Natural killer cell treated with Interleukin-12 subunit alpha and Interleukin-12 subunit beta and Interleukin-15 and Interleukin-18, amount 100 ng/mL, for 72 hours (primary cell): ENCODE results near the gene TAS2R38. TPM values are rescaled to one million over a fixed set of nuclear protein-coding genes. Genes with fewer than 3 reads are reported as not detected.

Source experiments
- ATAC-seq, 2 donors: fragments of 150-1000 bp; cut with Tn5 transposase in 1 of 2; sonication (Bioruptor Pico), chemical (Tn5 transposase) in 1 of 2; 2 replicates each; pipeline ENCODE4 v1.10.0; 2021
- DNase-seq: peaks from one replicate; pipeline ENCODE4 v3.0.0; 2022; ENCODE audit warnings: low spot score
- H3K27ac Mint-ChIP-seq, 2 donors: 1 replicate in 1 of 2; 2 replicates in 1 of 2; pipeline ENCODE4 v1.8.0; 2022; ENCODE audit warnings: mixed read lengths in 2 of 2, mild to moderate bottlenecking in 1 of 2, moderate library complexity in 1 of 2
- H3K27me3 Mint-ChIP-seq, 2 donors: 1 replicate in 1 of 2; 2 replicates in 1 of 2; pipeline ENCODE4 v1.8.0; 2022; ENCODE audit warnings: mixed read lengths in 2 of 2
- H3K36me3 Mint-ChIP-seq: one replicate; pipeline ENCODE4 v1.8.0; 2022; ENCODE audit warnings: mixed read lengths
- H3K4me1 Mint-ChIP-seq, 2 donors: 1 replicate in 1 of 2; 2 replicates in 1 of 2; pipeline ENCODE4 v1.8.0; 2022; ENCODE audit warnings: low read depth in 2 of 2, mixed read lengths in 2 of 2, mild to moderate bottlenecking in 1 of 2
- H3K4me3 Mint-ChIP-seq: one replicate; pipeline ENCODE4 v1.8.0; 2022; ENCODE audit warnings: mixed read lengths
- H3K9me3 Mint-ChIP-seq: 2 replicates; pipeline ENCODE4 v1.8.0; 2022; ENCODE audit warnings: mixed read lengths
- total RNA-seq, 2 donors: library from RNA; stranded (reverse); gene quantifications; one replicate each; pipeline ENCODE4 v1.2.3, GENCODE V29; 2022

Gene TAS2R38
- total RNA-seq, 2 donors from 2014 or later, result not detected

GRCh38 chr7:141954334-141954733 lies 19.2 kb downstream of the TAS2R38 start:
- ATAC-seq (no peak), DNase-seq (no peak)
- H3K27ac Mint-ChIP-seq, result no peak overlapping the region
- H3K4me1 Mint-ChIP-seq, result no peaks in the 10 kb centered on the region
- H3K9me3 Mint-ChIP-seq, result no peaks in the 10 kb centered on the region
- H3K4me3 Mint-ChIP-seq, result no peak overlapping the region
- H3K27me3 Mint-ChIP-seq, result peaks cover 0 to 11% of the 10 kb centered on the region in 2 donors
- H3K36me3 Mint-ChIP-seq, result no peaks in the 10 kb centered on the region

GRCh38 chr7:141952461-141952860 lies 21.1 kb downstream of the TAS2R38 start:
- Mint-ChIP-seq H3K36me3 (no peaks in the 10 kb centered on the region), H3K27me3 (peaks cover 0 to 11% of the 10 kb centered on the region in 2 donors), H3K4me3 (no peak overlapping the region), H3K4me1 (no peaks in the 10 kb centered on the region), H3K9me3 (no peaks in the 10 kb centered on the region), H3K27ac (no peak overlapping the region)
- ATAC-seq (no peak), DNase-seq (no peak)

- Mint-ChIP-seq H3K9me3 (no peaks in the 10 kb centered on the region), H3K27me3 (peaks cover 0 to 11% of the 10 kb centered on the region in 2 donors), H3K4me3 (no peak overlapping the region), H3K4me1 (no peaks in the 10 kb centered on the region), H3K36me3 (no peaks in the 10 kb centered on the region), H3K27ac (no peak overlapping the region)
- no peak for ATAC-seq
- no peak for DNase-seq
Measured at GRCh38 chr7:141950806-141951205, 22.8 kb downstream of the TAS2R38 start.

GRCh38 chr7:141949911-141950310 lies 23.7 kb downstream of the TAS2R38 start:
- no peak overlapping the region for H3K4me3 Mint-ChIP-seq
- H3K4me1 Mint-ChIP-seq, result no peaks in the 10 kb centered on the region
- no peaks in the 10 kb centered on the region for H3K9me3 Mint-ChIP-seq
- H3K27me3 Mint-ChIP-seq, result peaks cover 0 to 11% of the 10 kb centered on the region in 2 donors
- no peak for ATAC-seq
- H3K36me3 Mint-ChIP-seq, result no peaks in the 10 kb centered on the region
- H3K27ac Mint-ChIP-seq, result no peak overlapping the region
- no peak for DNase-seq

GRCh38 chr7:141949451-141949850 lies 24.1 kb downstream of the TAS2R38 start:
- no peak for DNase-seq
- Mint-ChIP-seq H3K27ac (no peak overlapping the region), H3K27me3 (peaks cover 0 to 11% of the 10 kb centered on the region in 2 donors), H3K4me3 (no peak overlapping the region), H3K36me3 (no peaks in the 10 kb centered on the region), H3K9me3 (no peaks in the 10 kb centered on the region), H3K4me1 (no peaks in the 10 kb centered on the region)
- no peak for ATAC-seq

- Mint-ChIP-seq H3K9me3 (no peaks in the 10 kb centered on the region), H3K4me3 (no peak overlapping the region), H3K36me3 (no peaks in the 10 kb centered on the region), H3K27me3 (peaks cover 0 to 11% of the 10 kb centered on the region in 2 donors), H3K4me1 (no peaks in the 10 kb centered on the region), H3K27ac (no peak overlapping the region)
- no peak for DNase-seq
- no peak for ATAC-seq
Measured at GRCh38 chr7:141949021-141949420, 24.6 kb downstream of the TAS2R38 start.

GRCh38 chr7:141946796-141947195 lies 26.8 kb downstream of the TAS2R38 start, which contains the start of gene CLEC5A:
TSS of gene CLEC5A (minus strand) at chr7:141946974. CDS start at chr7:141946292, 682 bp downstream.
- DNase-seq (no peak), ATAC-seq (no peak)
- H3K36me3 Mint-ChIP-seq, result peaks cover 5% of the 10 kb centered on the region
- H3K27ac Mint-ChIP-seq, result no peak within 1 kb of the TSS
- H3K9me3 Mint-ChIP-seq, result no peaks in the 10 kb centered on the region
- H3K4me1 Mint-ChIP-seq, result no peaks in the 10 kb centered on the region
- H3K27me3 Mint-ChIP-seq, result peaks cover 0 to 13% of the 10 kb centered on the region in 2 donors
- H3K4me3 Mint-ChIP-seq, result no peak within 1 kb of the TSS

GRCh38 chr7:141945356-141945755 lies 28.2 kb downstream of the TAS2R38 start:
- peaks cover 17% of the 10 kb centered on the region for H3K36me3 Mint-ChIP-seq
- H3K27ac Mint-ChIP-seq, result no peak overlapping the region
- ATAC-seq (no peak), DNase-seq (no peak)
- no peaks in the 10 kb centered on the region for H3K4me1 Mint-ChIP-seq
- H3K9me3 Mint-ChIP-seq, result peaks cover 8% of the 10 kb centered on the region
- no peak overlapping the region for H3K4me3 Mint-ChIP-seq
- peaks cover 0 to 12% of the 10 kb centered on the region in 2 donors for H3K27me3 Mint-ChIP-seq

- Mint-ChIP-seq H3K9me3 (peaks cover 8% of the 10 kb centered on the region), H3K36me3 (peaks cover 20% of the 10 kb centered on the region), H3K4me3 (no peak overlapping the region), H3K4me1 (no peaks in the 10 kb centered on the region), H3K27ac (no peak overlapping the region), H3K27me3 (peaks cover 0 to 10% of the 10 kb centered on the region in 2 donors)
- ATAC-seq, result no peak
- DNase-seq, result no peak
Measured at GRCh38 chr7:141944811-141945210, 28.8 kb downstream of the TAS2R38 start.

- no peak for ATAC-seq
- H3K4me1 Mint-ChIP-seq, result no peaks in the 10 kb centered on the region
Measured at GRCh38 chr7:141943846-141944245, 29.7 kb downstream of the TAS2R38 start.

GRCh38 chr7:141941075-141941474 lies 32.5 kb downstream of the TAS2R38 start:
- H3K27me3 Mint-ChIP-seq, result peaks cover 0 to 11% of the 10 kb centered on the region in 2 donors

More at GRCh38 chr7:141943846-141944245, 29.7 kb downstream of the TAS2R38 start:
- no peak for DNase-seq
- Mint-ChIP-seq H3K36me3 (peaks cover 20% of the 10 kb centered on the region), H3K27me3 (peaks cover 0 to 10% of the 10 kb centered on the region in 2 donors), H3K27ac (no peak overlapping the region), H3K9me3 (peaks cover 11% of the 10 kb centered on the region), H3K4me3 (no peak overlapping the region)

GRCh38 chr7:141930211-141930610 lies 43.4 kb downstream of the TAS2R38 start:
- Mint-ChIP-seq H3K9me3 (peaks cover 3% of the 10 kb centered on the region), H3K27ac (no peak overlapping the region), H3K36me3 (peaks cover 7% of the 10 kb centered on the region), H3K27me3 (peaks cover 6 to 17% of the 10 kb centered on the region in 2 donors), H3K4me1 (no peaks in the 10 kb centered on the region), H3K4me3 (no peak overlapping the region)
- DNase-seq, result no peak
- no peak for ATAC-seq

More at GRCh38 chr7:141941075-141941474, 32.5 kb downstream of the TAS2R38 start:
- peaks cover 11% of the 10 kb centered on the region for H3K9me3 Mint-ChIP-seq
- DNase-seq, result no peak
- no peak for ATAC-seq
- H3K4me1 Mint-ChIP-seq, result no peaks in the 10 kb centered on the region
- peaks cover 20% of the 10 kb centered on the region for H3K36me3 Mint-ChIP-seq
- H3K27ac Mint-ChIP-seq, result no peak overlapping the region
- H3K4me3 Mint-ChIP-seq, result no peak overlapping the region

GRCh38 chr7:141928845-141929195 lies 44.8 kb downstream of the TAS2R38 start:
- peaks cover 6 to 12% of the 10 kb centered on the region in 2 donors for H3K27me3 Mint-ChIP-seq
- no peak overlapping the region for H3K27ac Mint-ChIP-seq
- DNase-seq (no peak), ATAC-seq (no peak)
- no peaks in the 10 kb centered on the region for H3K4me1 Mint-ChIP-seq
- H3K36me3 Mint-ChIP-seq, result peaks cover 7% of the 10 kb centered on the region
- no peak overlapping the region for H3K4me3 Mint-ChIP-seq
- H3K9me3 Mint-ChIP-seq, result peaks cover 3% of the 10 kb centered on the region

GRCh38 chr7:141928146-141928844 lies 45.3 kb downstream of the TAS2R38 start:
- Mint-ChIP-seq H3K9me3 (peaks cover 3% of the 10 kb centered on the region), H3K36me3 (peaks cover 7% of the 10 kb centered on the region), H3K4me1 (no peaks in the 10 kb centered on the region), H3K4me3 (no peak overlapping the region), H3K27ac (no peak overlapping the region), H3K27me3 (peaks cover 6 to 12% of the 10 kb centered on the region in 2 donors)
- ATAC-seq (no peak), DNase-seq (no peak)
